ENCODE results near the gene DUSP28. TPM values are rescaled to one million over a fixed set of nuclear protein-coding genes. Genes with fewer than 3 reads are reported as not detected.

DUSP28 gene
- total and polyA plus RNA-seq, 2 of the 13 experiments (the other 11 are each of a cell fraction or from before 2014, with no cell fraction given), result 5.2 to 8.6 TPM

- TF ChIP-seq ZBTB44 (CRISPR knock-in tag; IDR thresholded peaks at IDR 0.05) (0 out of 2 replicates have a peak, but pooled peaks have one; percentile 55), ZNF75D (CRISPR knock-in tag; IDR thresholded peaks at IDR 0.05; ENCODE audit: borderline replicate concordance) (no peak), KLF15 (CRISPR knock-in tag; IDR thresholded peaks at IDR 0.05; ENCODE audit: borderline replicate concordance) (no peak), STAT6 (CRISPR knock-in tag; IDR thresholded peaks at IDR 0.05; ENCODE audit: borderline replicate concordance) (no peak), ZNF333 (CRISPR knock-in tag; IDR thresholded peaks at IDR 0.05; ENCODE audit: borderline replicate concordance) (peak; percentile 77; the same call in 1 of the 2 replicates), ZNF296 (CRISPR knock-in tag; conservative IDR thresholded peaks at IDR 0.05) (0 out of 2 replicates have a peak, but pooled peaks have one; percentile 28), ZNF234 (CRISPR knock-in tag; conservative IDR thresholded peaks at IDR 0.05) (no peak), ZNF263 (CRISPR knock-in tag; IDR thresholded peaks at IDR 0.05) (no peak), TFE3 (CRISPR knock-in tag; IDR thresholded peaks at IDR 0.05) (peak; percentile 30; the same call in 1 of the 2 replicates), MEF2D (CRISPR knock-in tag; IDR thresholded peaks at IDR 0.05) (peak; percentile 21; the same call in 1 of the 2 replicates), CSRNP1 (CRISPR knock-in tag; IDR thresholded peaks at IDR 0.05) (0 out of 2 replicates have a peak, but pooled peaks have one; percentile 18), EP300 (IDR thresholded peaks at IDR 0.05; ENCODE audit: low read depth in 2 of 2, low read length in 2 of 2) (0 out of 4 replicates have a peak, but pooled peaks of 1 of the 2 experiments have one; percentile 12), EP300 (CRISPR knock-in tag; IDR thresholded peaks at IDR 0.05; ENCODE audit: borderline replicate concordance) (peak; percentile 26; the same call in 1 of the 2 replicates), POLR2A (IDR thresholded peaks at IDR 0.05; ENCODE audit: insufficient read depth in 1 of 2, low read depth in 2 of 2, low read length in 2 of 2) (peak in 1 of 2 experiments; percentile 61; a peak in 2 of 4 replicates), ZNF589 (CRISPR knock-in tag; conservative IDR thresholded peaks at IDR 0.05) (no peak), MIER3 (CRISPR knock-in tag; IDR thresholded peaks at IDR 0.05; ENCODE audit: borderline replicate concordance) (peak; percentile 36; the same call in 1 of the 2 replicates), BRF2 (CRISPR knock-in tag; IDR thresholded peaks at IDR 0.05) (peak; percentile 12; the same call in 1 of the 2 replicates), IKZF4 (CRISPR knock-in tag; IDR thresholded peaks at IDR 0.05; ENCODE audit: borderline replicate concordance, low read depth, not compliant biosample characterization) (no peak), NFE2L2 (IDR thresholded peaks at IDR 0.05; ENCODE audit: low read length) (no peak)
Observed at GRCh38 chr2:240565333-240566202, 5.4 kb downstream of the DUSP28 start (continued).
